ENCODE data around the gene ABL1. TPM values are rescaled to one million over a fixed set of nuclear protein-coding genes. Genes with fewer than 3 reads are reported as not detected.

ABL1 gene
- total and polyA plus RNA-seq, 2 of the 13 experiments (the other 11 are each of a cell fraction or from before 2014, with no cell fraction given): 10.8 to 20.4 TPM

- TF ChIP-seq PHF20 (CRISPR knock-in tag; IDR thresholded peaks at IDR 0.05) (no peak), PAWR (CRISPR knock-in tag; IDR thresholded peaks at IDR 0.05; ENCODE audit: borderline replicate concordance) (no peak)
- TF ChIP-seq, protein P1, sequence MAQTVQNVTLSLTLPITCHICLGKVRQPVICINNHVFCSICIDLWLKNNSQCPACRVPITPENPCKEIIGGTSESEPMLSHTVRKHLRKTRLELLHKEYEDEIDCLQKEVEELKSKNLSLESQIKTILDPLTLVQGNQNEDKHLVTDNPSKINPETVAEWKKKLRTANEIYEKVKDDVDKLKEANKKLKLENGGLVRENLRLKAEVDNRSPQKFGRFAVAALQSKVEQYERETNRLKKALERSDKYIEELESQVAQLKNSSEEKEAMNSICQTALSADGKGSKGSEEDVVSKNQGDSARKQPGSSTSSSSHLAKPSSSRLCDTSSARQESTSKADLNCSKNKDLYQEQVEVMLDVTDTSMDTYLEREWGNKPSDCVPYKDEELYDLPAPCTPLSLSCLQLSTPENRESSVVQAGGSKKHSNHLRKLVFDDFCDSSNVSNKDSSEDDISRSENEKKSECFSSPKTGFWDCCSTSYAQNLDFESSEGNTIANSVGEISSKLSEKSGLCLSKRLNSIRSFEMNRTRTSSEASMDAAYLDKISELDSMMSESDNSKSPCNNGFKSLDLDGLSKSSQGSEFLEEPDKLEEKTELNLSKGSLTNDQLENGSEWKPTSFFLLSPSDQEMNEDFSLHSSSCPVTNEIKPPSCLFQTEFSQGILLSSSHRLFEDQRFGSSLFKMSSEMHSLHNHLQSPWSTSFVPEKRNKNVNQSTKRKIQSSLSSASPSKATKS (CRISPR knock-in tag; IDR thresholded peaks at IDR 0.05): no peak
Measured at GRCh38 chr9:130879863-130880411, 44.9 kb downstream of the ABL1 start (continued).

DNA sequence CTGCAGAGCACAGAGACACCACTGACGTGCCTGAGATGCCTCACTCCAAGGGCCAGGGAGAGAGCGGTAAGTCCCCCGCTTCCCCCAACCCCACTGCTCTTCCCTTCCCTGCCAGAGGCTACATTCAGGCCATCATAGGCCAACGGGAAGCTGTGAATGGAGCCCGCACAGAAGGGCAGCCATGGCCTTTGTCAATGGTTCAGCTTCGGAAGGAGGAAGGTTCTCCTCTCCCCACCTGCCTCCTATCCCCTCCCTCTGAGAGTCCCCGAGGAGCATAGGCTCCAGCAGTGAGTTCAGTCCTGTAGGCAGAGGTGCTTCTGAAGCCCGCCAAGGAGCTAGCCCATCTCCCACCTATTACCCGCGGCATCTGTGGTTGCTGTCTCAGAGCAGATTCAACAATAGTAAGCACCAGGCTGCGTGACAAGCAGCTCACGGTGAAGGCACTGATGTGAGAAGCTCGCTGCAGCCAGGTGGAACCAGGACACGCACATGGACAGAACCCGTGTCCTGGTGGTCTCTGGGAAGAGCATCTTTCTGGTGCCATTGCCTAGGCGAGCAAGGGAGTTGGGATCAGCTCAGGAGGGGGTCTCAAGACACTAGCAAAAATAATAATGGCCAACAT lies 45.7 kb downstream of the ABL1 start:
- Histone ChIP-seq H3K36me3 (replicated peaks in 1 of 2; ENCODE audit: control insufficient read depth in 1 of 2, insufficient read depth in 2 of 2, low read length in 2 of 2) (peaks cover 24 to 83% of the 10 kb centered on the region in 2 experiments), H3K4me2 (ENCODE audit: low read depth, low read length) (no peak overlapping the region), H3K9ac (ENCODE audit: insufficient read depth, low read depth, low read length) (no peak overlapping the region), H3K27ac (ENCODE audit: extremely low read length, insufficient read depth, low read length) (no peak overlapping the region), H3K9me3 (ENCODE audit: low read length) (no peaks in the 10 kb centered on the region), H4K20me1 (ENCODE audit: insufficient read depth, low read length) (0 out of 2 replicates have a peak, but pooled peaks cover 3% of the 10 kb centered on the region), H3K79me2 (ENCODE audit: insufficient read depth, low read length) (no peaks in the 10 kb centered on the region), H2AFZ (ENCODE audit: low read length) (no peak overlapping the region), H3K4me3 (replicated peaks in 1 of 3; ENCODE audit: insufficient read depth in 1 of 3, low read depth in 2 of 3, low read length in 3 of 3) (no peak overlapping the region), H3K27me3 (ENCODE audit: control insufficient read depth in 1 of 2, insufficient read depth in 2 of 2, low read length in 2 of 2) (no peaks in the 10 kb centered on the region), H3K4me1 (ENCODE audit: insufficient read depth, low read length) (no peaks in the 10 kb centered on the region)
- no peak for ATAC-seq
- in situ Hi-C loops (cut with HindIII; ENCODE audit: extremely low pct_ligation_motif_present, low pct_unique_long_range_greater_than_20kb) (no loop called here), intact Hi-C loops (cut with micrococcal nuclease; ENCODE audit: unreplicated experiment) (no loop called here)
- TF ChIP-seq ZFP90 (CRISPR knock-in tag; IDR thresholded peaks at IDR 0.05; ENCODE audit: borderline replicate concordance): no peak
- FAIRE-seq: no peak
- no TSS peak for BruUV-seq (replicated peaks)
- POLR2A ChIA-PET: no interaction called here
- no peak for DNase-seq (ENCODE audit: low spot score)
- WGBS (ENCODE audit: low lambda C conversion rate): 100% methylated on average over 8 of the region's 16 CpGs
- CTCF ChIA-PET (ENCODE audit: low intra/inter-chr PET ratio, low total read pairs): no interaction called here

All from HepG2 (cell line).